ENCODE data around the gene FAM20A. TPM values are rescaled to one million over a fixed set of nuclear protein-coding genes. Genes with fewer than 3 reads are reported as not detected.

The FAM20A gene
- polyA plus RNA-seq, 1 donor from 2014 or later: not detected

DNA sequence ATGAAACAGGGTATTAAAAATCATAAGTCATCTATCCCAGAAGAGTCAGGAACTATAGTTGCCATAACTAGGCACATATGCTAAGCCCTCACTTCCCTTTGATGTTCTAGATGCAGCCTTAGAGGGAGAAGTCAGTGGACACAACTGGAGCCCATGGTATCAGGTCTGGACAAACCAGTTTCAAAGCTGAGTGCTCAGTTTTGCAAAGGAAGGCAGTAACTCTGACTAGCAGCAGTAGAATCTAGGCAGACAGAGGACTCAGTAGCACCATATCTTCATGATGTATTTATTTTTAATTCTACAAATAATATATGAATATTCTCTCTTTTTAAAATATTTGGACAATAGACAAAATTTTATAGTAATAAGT lies 11.7 kb upstream of the FAM20A start:
- Histone ChIP-seq H2AFZ (ENCODE audit: low read depth, low read length) (no peak overlapping the region), H3K36me3 (ENCODE audit: insufficient read depth, low read length) (no peaks in the 10 kb centered on the region), H3K4me3 (ENCODE audit: low read length) (no peak overlapping the region), H3K4me2 (ENCODE audit: low read length) (no peak overlapping the region), H3K27ac (ENCODE audit: low read length) (no peak overlapping the region), H3K79me2 (replicated peaks; ENCODE audit: insufficient read depth, low read length) (no peaks in the 10 kb centered on the region), H3K9me3 (ENCODE audit: low read length) (peaks cover 6% of the 10 kb centered on the region), H3K9ac (ENCODE audit: low read length) (no peak overlapping the region), H3F3A (ENCODE audit: insufficient read depth, low read length, poor library complexity, severe bottlenecking) (no peaks in the 10 kb centered on the region), H3K9me2 (ENCODE audit: insufficient read depth, low read length) (no peaks in the 10 kb centered on the region), H3K27me3 (ENCODE audit: insufficient read depth, low read depth, low read length) (no peaks in the 10 kb centered on the region), H4K20me1 (ENCODE audit: insufficient read depth) (no peaks in the 10 kb centered on the region)
- TF ChIP-seq RAD21 (conservative IDR thresholded peaks at IDR 0.05) (no peak), EZH2 (IDR thresholded peaks at IDR 0.05; ENCODE audit: borderline replicate concordance, insufficient read depth, low read length, poor library complexity, severe bottlenecking) (no peak), REST (IDR thresholded peaks at IDR 0.05; ENCODE audit: borderline replicate concordance) (no peak), MXI1 (conservative IDR thresholded peaks at IDR 0.05; ENCODE audit: poor library complexity, severe bottlenecking) (no peak), TAF1 (IDR thresholded peaks at IDR 0.05; ENCODE audit: low read depth) (no peak), EP300 (conservative IDR thresholded peaks at IDR 0.05; ENCODE audit: poor library complexity, severe bottlenecking) (no peak), POLR2AphosphoS5 (IDR thresholded peaks at IDR 0.05) (no peak), SMC3 (conservative IDR thresholded peaks at IDR 0.05; ENCODE audit: poor library complexity) (no peak)
- TF ChIP-seq, protein P1, sequence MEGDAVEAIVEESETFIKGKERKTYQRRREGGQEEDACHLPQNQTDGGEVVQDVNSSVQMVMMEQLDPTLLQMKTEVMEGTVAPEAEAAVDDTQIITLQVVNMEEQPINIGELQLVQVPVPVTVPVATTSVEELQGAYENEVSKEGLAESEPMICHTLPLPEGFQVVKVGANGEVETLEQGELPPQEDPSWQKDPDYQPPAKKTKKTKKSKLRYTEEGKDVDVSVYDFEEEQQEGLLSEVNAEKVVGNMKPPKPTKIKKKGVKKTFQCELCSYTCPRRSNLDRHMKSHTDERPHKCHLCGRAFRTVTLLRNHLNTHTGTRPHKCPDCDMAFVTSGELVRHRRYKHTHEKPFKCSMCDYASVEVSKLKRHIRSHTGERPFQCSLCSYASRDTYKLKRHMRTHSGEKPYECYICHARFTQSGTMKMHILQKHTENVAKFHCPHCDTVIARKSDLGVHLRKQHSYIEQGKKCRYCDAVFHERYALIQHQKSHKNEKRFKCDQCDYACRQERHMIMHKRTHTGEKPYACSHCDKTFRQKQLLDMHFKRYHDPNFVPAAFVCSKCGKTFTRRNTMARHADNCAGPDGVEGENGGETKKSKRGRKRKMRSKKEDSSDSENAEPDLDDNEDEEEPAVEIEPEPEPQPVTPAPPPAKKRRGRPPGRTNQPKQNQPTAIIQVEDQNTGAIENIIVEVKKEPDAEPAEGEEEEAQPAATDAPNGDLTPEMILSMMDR (IDR thresholded peaks at IDR 0.05; ENCODE audit: poor library complexity, severe bottlenecking): no peak

GRCh38 chr17:68612209-68612922 lies 11.2 kb upstream of the FAM20A start:
- no peaks in the 10 kb centered on the region for H3K36me3 ChIP-seq (ENCODE audit: insufficient read depth, low read length)

More at GRCh38 chr17:68612209-68612922, 11.2 kb upstream of the FAM20A start:
- Histone ChIP-seq H3F3A (ENCODE audit: insufficient read depth, low read length, poor library complexity, severe bottlenecking) (no peaks in the 10 kb centered on the region), H3K9me3 (ENCODE audit: low read length) (peaks cover 6% of the 10 kb centered on the region), H3K4me2 (ENCODE audit: low read length) (no peak overlapping the region), H2AFZ (ENCODE audit: low read depth, low read length) (no peak overlapping the region), H4K20me1 (ENCODE audit: insufficient read depth) (no peaks in the 10 kb centered on the region), H3K4me3 (ENCODE audit: low read length) (no peak overlapping the region), H3K9me2 (ENCODE audit: insufficient read depth, low read length) (no peaks in the 10 kb centered on the region), H3K9ac (ENCODE audit: low read length) (no peak overlapping the region), H3K27ac (ENCODE audit: low read length) (no peak overlapping the region), H3K79me2 (replicated peaks; ENCODE audit: insufficient read depth, low read length) (no peaks in the 10 kb centered on the region), H3K27me3 (ENCODE audit: insufficient read depth, low read depth, low read length) (no peaks in the 10 kb centered on the region)
- no peak for TF ChIP-seq EZH2 (IDR thresholded peaks at IDR 0.05; ENCODE audit: borderline replicate concordance, insufficient read depth, low read length, poor library complexity, severe bottlenecking)
- TF ChIP-seq TAF1 (IDR thresholded peaks at IDR 0.05; ENCODE audit: low read depth): no peak
- TF ChIP-seq MXI1 (conservative IDR thresholded peaks at IDR 0.05; ENCODE audit: poor library complexity, severe bottlenecking): no peak
- TF ChIP-seq POLR2AphosphoS5 (IDR thresholded peaks at IDR 0.05): no peak
- TF ChIP-seq REST (IDR thresholded peaks at IDR 0.05; ENCODE audit: borderline replicate concordance): no peak
- no peak for TF ChIP-seq SMC3 (conservative IDR thresholded peaks at IDR 0.05; ENCODE audit: poor library complexity)
- no peak for TF ChIP-seq RAD21 (conservative IDR thresholded peaks at IDR 0.05)
- TF ChIP-seq EP300 (conservative IDR thresholded peaks at IDR 0.05; ENCODE audit: poor library complexity, severe bottlenecking): no peak
- TF ChIP-seq, protein P1 (IDR thresholded peaks at IDR 0.05; ENCODE audit: poor library complexity, severe bottlenecking): no peak

Data from neural cell (in vitro differentiated cells).